Measurements from ENCODE around the gene GMDS. TPM values are rescaled to one million over a fixed set of nuclear protein-coding genes. Genes with fewer than 3 reads are reported as not detected.

Gene GMDS
- total RNA-seq, 5 donors from 2014 or later (not counting 1 experiment from before 2014, with no cell fraction given), result 12.9 to 21.5 (median 14.6) TPM

DNA sequence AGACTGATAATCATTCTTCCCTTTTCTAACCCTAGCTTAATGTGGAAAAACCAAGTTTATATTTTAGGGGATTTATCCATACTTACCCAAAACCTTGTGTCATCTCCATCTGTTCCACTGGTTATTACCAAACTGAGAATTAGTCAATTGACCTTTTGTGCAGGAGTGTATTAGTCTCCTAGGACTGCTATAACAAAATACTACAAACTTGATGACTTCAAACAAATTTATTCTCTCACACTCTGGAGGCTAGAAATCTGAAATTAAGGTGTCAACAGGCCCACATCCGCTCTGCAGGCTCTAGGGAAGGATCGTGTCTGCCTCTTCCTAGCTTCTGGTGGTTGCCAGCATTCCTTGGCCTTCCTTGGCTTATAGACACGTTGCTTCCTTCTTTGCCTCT, 12.7 kb upstream of the GMDS start:
- Mint-ChIP-seq H3K9me3 (peaks cover 0 to 4% (median 0%) of the 10 kb centered on the region in 3 donors), H3K4me1 (peaks cover 4 to 20% (median 4%) of the 10 kb centered on the region in 3 donors), H3K36me3 (peaks cover 69% of the 10 kb centered on the region), H3K27ac (no peak overlapping the region), H3K27me3 (no peaks in the 10 kb centered on the region), H3K4me3 (no peak overlapping the region)
- Histone ChIP-seq H3K36me3 (ENCODE audit: control insufficient read depth in 2 of 2, extremely low read depth in 1 of 2, insufficient read depth in 1 of 2, low read length in 1 of 2) (peaks cover 0 to 6% of the 10 kb centered on the region in 2 donors), H3K27me3 (replicated peaks in 1 of 2; ENCODE audit: control insufficient read depth in 2 of 2, extremely low read depth in 1 of 2, insufficient read depth in 2 of 2, low read length in 1 of 2) (no peaks in the 10 kb centered on the region), H3K4me3 (ENCODE audit: control insufficient read depth in 1 of 2, extremely low read depth in 1 of 2, low read length in 1 of 2) (no peak overlapping the region), H3K4me1 (ENCODE audit: control insufficient read depth in 1 of 2, extremely low read depth in 1 of 2, insufficient read depth in 2 of 2, low read length in 2 of 2) (no peaks in the 10 kb centered on the region), H3K9me3 (no peaks in the 10 kb centered on the region), H3K27ac (ENCODE audit: low read length) (no peak overlapping the region)
- ChIA-PET CTCF (interaction anchor here in 1 of 2 donors (0.6 kb wide), 1 partner anchor 47 kb away, joined by 3 read pairs; no protein-coding TSS in a partner anchor), POLR2A (interaction anchor here in 1 of 2 donors (0.6 kb wide), 1 partner anchor 372 kb away, joined by 4 read pairs; no protein-coding TSS in a partner anchor)
- DNase-seq, result no peak
- ATAC-seq (replicated peaks in 1 of 4), result no peak
- WGBS (ENCODE audit: insufficient coverage), result 100% methylated on average over 2 of the region's 3 CpGs

- Histone ChIP-seq H3K36me3 (ENCODE audit: control insufficient read depth in 2 of 2, extremely low read depth in 1 of 2, insufficient read depth in 1 of 2, low read length in 1 of 2) (peaks cover 0 to 9% of the 10 kb centered on the region in 2 donors), H3K4me3 (ENCODE audit: control insufficient read depth in 1 of 2, extremely low read depth in 1 of 2, low read length in 1 of 2) (no peak overlapping the region), H3K27me3 (replicated peaks in 1 of 2; ENCODE audit: control insufficient read depth in 2 of 2, extremely low read depth in 1 of 2, insufficient read depth in 2 of 2, low read length in 1 of 2) (no peaks in the 10 kb centered on the region), H3K27ac (ENCODE audit: low read length) (no peak overlapping the region), H3K4me1 (ENCODE audit: control insufficient read depth in 1 of 2, extremely low read depth in 1 of 2, insufficient read depth in 2 of 2, low read length in 2 of 2) (no peaks in the 10 kb centered on the region), H3K9me3 (no peaks in the 10 kb centered on the region)
- DNase-seq (no peak), ATAC-seq (replicated peaks in 1 of 4) (no peak)
- Mint-ChIP-seq H3K9me3 (peaks cover 0 to 4% (median 0%) of the 10 kb centered on the region in 3 donors), H3K4me3 (no peak overlapping the region), H3K4me1 (peaks cover under 1 to 16% (median 4%) of the 10 kb centered on the region in 3 donors), H3K27me3 (no peaks in the 10 kb centered on the region), H3K27ac (no peak overlapping the region), H3K36me3 (peaks cover 68% of the 10 kb centered on the region)
- ChIA-PET POLR2A (interaction anchor here in 1 of 2 donors (0.6 kb wide), 2 partner anchors 58 to 851 kb away, joined by 4 to 7 read pairs; no protein-coding TSS in a partner anchor), CTCF (interaction anchor here in 1 of 2 donors (0.6 kb wide), 1 partner anchor 1509 kb away, joined by 4 read pairs; no protein-coding TSS in a partner anchor)
Measured at GRCh38 chr6:2257363-2257762, 12.0 kb upstream of the GMDS start.

GRCh38 chr6:2254747-2255146, 9.3 kb upstream of the GMDS start:
- peaks cover 68% of the 10 kb centered on the region for H3K36me3 Mint-ChIP-seq

GRCh38 chr6:2249126-2249525, 3.7 kb upstream of the GMDS start:
- 94% methylated on average over 2 of the region's 7 CpGs for WGBS (ENCODE audit: insufficient coverage)
- CTCF ChIA-PET, result no interaction called here

More at GRCh38 chr6:2254747-2255146, 9.3 kb upstream of the GMDS start:
- Mint-ChIP-seq H3K4me3 (no peak overlapping the region), H3K27ac (no peak overlapping the region), H3K27me3 (no peaks in the 10 kb centered on the region), H3K9me3 (peaks cover 0 to 4% (median 0%) of the 10 kb centered on the region in 3 donors), H3K4me1 (peaks cover 2 to 5% (median 4%) of the 10 kb centered on the region in 3 donors)
- no peak overlapping the region for H3K4me3 ChIP-seq (ENCODE audit: control insufficient read depth in 1 of 2, extremely low read depth in 1 of 2, low read length in 1 of 2)
- H3K4me1 ChIP-seq (ENCODE audit: control insufficient read depth in 1 of 2, extremely low read depth in 1 of 2, insufficient read depth in 2 of 2, low read length in 2 of 2), result no peaks in the 10 kb centered on the region
- POLR2A ChIA-PET, result no interaction called here
- no peaks in the 10 kb centered on the region for H3K27me3 ChIP-seq (replicated peaks in 1 of 2; ENCODE audit: control insufficient read depth in 2 of 2, extremely low read depth in 1 of 2, insufficient read depth in 2 of 2, low read length in 1 of 2)
- CTCF ChIA-PET, result no interaction called here
- H3K9me3 ChIP-seq, result no peaks in the 10 kb centered on the region
- peaks cover 0 to 17% of the 10 kb centered on the region in 2 donors for H3K36me3 ChIP-seq (ENCODE audit: control insufficient read depth in 2 of 2, extremely low read depth in 1 of 2, insufficient read depth in 1 of 2, low read length in 1 of 2)
- DNase-seq (no peak), ATAC-seq (replicated peaks in 1 of 4) (no peak)
- no peak overlapping the region for H3K27ac ChIP-seq (ENCODE audit: low read length)
- WGBS (ENCODE audit: insufficient coverage), result no CpG with 5 or more reads among the region's 3 CpGs

GRCh38 chr6:2247664-2248063, 2.3 kb upstream of the GMDS start:
- no peak for ATAC-seq (replicated peaks in 1 of 4)
- H3K27ac Mint-ChIP-seq, result peak overlapping the region in 1 of 2 donors; percentile 21
- no peak overlapping the region for H3K27ac ChIP-seq (ENCODE audit: low read length)
- no peaks in the 10 kb centered on the region for H3K27me3 ChIP-seq (replicated peaks in 1 of 2; ENCODE audit: control insufficient read depth in 2 of 2, extremely low read depth in 1 of 2, insufficient read depth in 2 of 2, low read length in 1 of 2)
- WGBS (ENCODE audit: insufficient coverage), result no CpG with 5 or more reads among the region's 5 CpGs
- H3K4me1 Mint-ChIP-seq, result peaks cover 40 to 49% (median 48%) of the 10 kb centered on the region in 3 donors
- peaks cover 0 to 19% of the 10 kb centered on the region in 2 donors for H3K36me3 ChIP-seq (ENCODE audit: control insufficient read depth in 2 of 2, extremely low read depth in 1 of 2, insufficient read depth in 1 of 2, low read length in 1 of 2)
- no peaks in the 10 kb centered on the region for H3K9me3 ChIP-seq
- no peaks in the 10 kb centered on the region for H3K27me3 Mint-ChIP-seq
- peaks cover 16 to 26% of the 10 kb centered on the region in 2 experiments for H3K4me1 ChIP-seq (ENCODE audit: control insufficient read depth in 1 of 2, extremely low read depth in 1 of 2, insufficient read depth in 2 of 2, low read length in 2 of 2)
- peaks cover 22% of the 10 kb centered on the region for H3K36me3 Mint-ChIP-seq
- DNase-seq, result no peak
- H3K4me3 ChIP-seq (ENCODE audit: control insufficient read depth in 1 of 2, extremely low read depth in 1 of 2, low read length in 1 of 2), result no peak overlapping the region
- peak overlapping the region in 2 of 3 donors; percentile 36 to 92 for H3K4me3 Mint-ChIP-seq
- ChIA-PET CTCF (no interaction called here), POLR2A (no interaction called here)
- no peaks in the 10 kb centered on the region for H3K9me3 Mint-ChIP-seq

More at GRCh38 chr6:2249126-2249525, 3.7 kb upstream of the GMDS start:
- no peak overlapping the region for H3K4me3 Mint-ChIP-seq
- H3K27me3 Mint-ChIP-seq, result no peaks in the 10 kb centered on the region
- no peak overlapping the region for H3K4me3 ChIP-seq (ENCODE audit: control insufficient read depth in 1 of 2, extremely low read depth in 1 of 2, low read length in 1 of 2)
- H3K27ac ChIP-seq (ENCODE audit: low read length), result no peak overlapping the region
- POLR2A ChIA-PET, result no interaction called here
- peaks cover 31 to 40% (median 37%) of the 10 kb centered on the region in 3 donors for H3K4me1 Mint-ChIP-seq
- peaks cover 12 to 22% of the 10 kb centered on the region in 2 experiments for H3K4me1 ChIP-seq (ENCODE audit: control insufficient read depth in 1 of 2, extremely low read depth in 1 of 2, insufficient read depth in 2 of 2, low read length in 2 of 2)
- H3K27me3 ChIP-seq (replicated peaks in 1 of 2; ENCODE audit: control insufficient read depth in 2 of 2, extremely low read depth in 1 of 2, insufficient read depth in 2 of 2, low read length in 1 of 2), result no peaks in the 10 kb centered on the region
- DNase-seq, result no peak
- H3K27ac Mint-ChIP-seq, result no peak overlapping the region
- H3K9me3 ChIP-seq, result no peaks in the 10 kb centered on the region
- peaks cover 0 to 26% of the 10 kb centered on the region in 2 donors for H3K36me3 ChIP-seq (ENCODE audit: control insufficient read depth in 2 of 2, extremely low read depth in 1 of 2, insufficient read depth in 1 of 2, low read length in 1 of 2)
- ATAC-seq (replicated peaks in 1 of 4), result no peak
- no peaks in the 10 kb centered on the region for H3K9me3 Mint-ChIP-seq
- peaks cover 33% of the 10 kb centered on the region for H3K36me3 Mint-ChIP-seq

GRCh38 chr6:2245877-2246863, 765 bp upstream of the GMDS start:
- Mint-ChIP-seq H3K27me3 (no peaks in the 10 kb centered on the region), H3K4me3 (peak overlapping the region; percentile 92 to 93 (median 93)), H3K36me3 (peaks cover 14% of the 10 kb centered on the region), H3K9me3 (no peaks in the 10 kb centered on the region), H3K4me1 (peaks cover 52 to 58% (median 55%) of the 10 kb centered on the region in 3 donors), H3K27ac (peak overlapping the region; percentile 88 to 93)
- ChIA-PET POLR2A (no interaction called here), CTCF (interaction anchor here in 1 of 2 donors (1.0 kb wide), 1 partner anchor 690 kb away, joined by 3 read pairs; no protein-coding TSS in a partner anchor)
- peak in 19 of 35 experiments; percentile 1 to 60 (median 16) for DNase-seq
- peak overlapping the region; percentile 86 to 88 for H3K4me3 ChIP-seq (ENCODE audit: control insufficient read depth in 1 of 2, extremely low read depth in 1 of 2, low read length in 1 of 2)
- H3K36me3 ChIP-seq (ENCODE audit: control insufficient read depth in 2 of 2, extremely low read depth in 1 of 2, insufficient read depth in 1 of 2, low read length in 1 of 2), result peaks cover 0 to 18% of the 10 kb centered on the region in 2 donors
- peaks cover 16 to 26% of the 10 kb centered on the region in 2 experiments for H3K4me1 ChIP-seq (ENCODE audit: control insufficient read depth in 1 of 2, extremely low read depth in 1 of 2, insufficient read depth in 2 of 2, low read length in 2 of 2)
- WGBS (ENCODE audit: insufficient coverage), result 7% methylated on average over 18 of the region's 31 CpGs
- peak in 2 of 4 experiments; percentile 5 to 12 for ATAC-seq (replicated peaks in 1 of 4)
- H3K27ac ChIP-seq (ENCODE audit: low read length), result peak overlapping the region; percentile 92
- no peaks in the 10 kb centered on the region for H3K9me3 ChIP-seq
- no peaks in the 10 kb centered on the region for H3K27me3 ChIP-seq (replicated peaks in 1 of 2; ENCODE audit: control insufficient read depth in 2 of 2, extremely low read depth in 1 of 2, insufficient read depth in 2 of 2, low read length in 1 of 2)

All from T-cell (primary cell).